ENCODE results near the gene TMEM18.

TMEM18 gene

GRCh38 chr2:671787-672605 lies 5.2 kb downstream of the TMEM18 start:
- FAIRE-seq = no peak

GRCh38 chr2:671072-671471 lies 6.1 kb downstream of the TMEM18 start:
- no peak for FAIRE-seq

- no peak for FAIRE-seq
Observed at GRCh38 chr2:670637-671036, 6.6 kb downstream of the TMEM18 start.

- no peak for FAIRE-seq
Observed at GRCh38 chr2:669323-669722, 7.9 kb downstream of the TMEM18 start.

GRCh38 chr2:668000-668398 lies 9.2 kb downstream of the TMEM18 start:
- FAIRE-seq = no peak

GRCh38 chr2:667332-667999 lies 9.7 kb downstream of the TMEM18 start:
- FAIRE-seq = no peak

GRCh38 chr2:666441-666840 lies 10.8 kb downstream of the TMEM18 start:
- FAIRE-seq = no peak

GRCh38 chr2:665340-666073 lies 11.7 kb downstream of the TMEM18 start:
- FAIRE-seq = no peak

- FAIRE-seq = no peak
Observed at GRCh38 chr2:664063-664462, 13.1 kb downstream of the TMEM18 start.

- no peak for FAIRE-seq
Observed at GRCh38 chr2:663221-663620, 14.0 kb downstream of the TMEM18 start.

GRCh38 chr2:661360-661635 lies 15.9 kb downstream of the TMEM18 start:
- FAIRE-seq = no peak

GRCh38 chr2:660586-661359 lies 16.4 kb downstream of the TMEM18 start:
- FAIRE-seq = no peak

- no peak for FAIRE-seq
Observed at GRCh38 chr2:660029-660428, 17.2 kb downstream of the TMEM18 start.

GRCh38 chr2:658426-658825 lies 18.8 kb downstream of the TMEM18 start:
- no peak for FAIRE-seq

- no peak for FAIRE-seq
Observed at GRCh38 chr2:657766-658165, 19.4 kb downstream of the TMEM18 start.

- FAIRE-seq = no peak
Observed at GRCh38 chr2:656676-657075, 20.5 kb downstream of the TMEM18 start.

GRCh38 chr2:655626-656025 lies 21.6 kb downstream of the TMEM18 start:
- FAIRE-seq = no peak

GRCh38 chr2:654896-655295 lies 22.3 kb downstream of the TMEM18 start:
- FAIRE-seq = no peak

GRCh38 chr2:653645-654425 lies 23.4 kb downstream of the TMEM18 start:
- no peak for FAIRE-seq

GRCh38 chr2:652881-653480 lies 24.2 kb downstream of the TMEM18 start:
- FAIRE-seq = no peak

GRCh38 chr2:651951-652373 lies 25.2 kb downstream of the TMEM18 start:
- FAIRE-seq = no peak
